Inflammatory macrophage treated with lipopolysaccharide for 4 hours (primary cell): ENCODE data around the gene SOX5.

Source experiments
- DNase-seq: peaks from one replicate; pipeline ENCODE4 v3.0.0-alpha.2; 2020

The SOX5 gene

GRCh38 chr12:23949348-23950209 lies at the start of gene SOX5:
TSS of gene SOX5 (minus strand) at chr12:23949670. CDS start at chr12:23949601, 69 bp downstream.
- DNase-seq = no peak

GRCh38 chr12:23987046-23987445 lies 37.6 kb upstream of the SOX5 start:
- no peak for DNase-seq

- no peak for DNase-seq
These were observed 31.4 kb upstream of the SOX5 start for GRCh38 chr12:23980826-23981225.

GRCh38 chr12:23964812-23965211 lies 15.3 kb upstream of the SOX5 start:
- no peak for DNase-seq

GRCh38 chr12:23959826-23960225 lies 10.4 kb upstream of the SOX5 start:
- no peak for DNase-seq

- DNase-seq = peak; percentile 15
These were observed 4.9 kb upstream of the SOX5 start for GRCh38 chr12:23954332-23954731.

GRCh38 chr12:23952071-23952470 lies 2.6 kb upstream of the SOX5 start:
- DNase-seq = no peak

- DNase-seq = no peak
These were observed 1.4 kb upstream of the SOX5 start for GRCh38 chr12:23950775-23951451.

GRCh38 chr12:23950210-23950774 lies 822 bp upstream of the SOX5 start:
- DNase-seq = no peak

- no peak for DNase-seq
These were observed 1.2 kb downstream of the SOX5 start for GRCh38 chr12:23948291-23948690.

GRCh38 chr12:23947395-23947794 lies 2.1 kb downstream of the SOX5 start:
- no peak for DNase-seq

GRCh38 chr12:23945249-23945648 lies 4.2 kb downstream of the SOX5 start:
- DNase-seq = no peak

- DNase-seq = no peak
These were observed 5.4 kb downstream of the SOX5 start for GRCh38 chr12:23944067-23944466.

- no peak for DNase-seq
These were observed 6.6 kb downstream of the SOX5 start for GRCh38 chr12:23942841-23943240.

- DNase-seq = no peak
These were observed 7.7 kb downstream of the SOX5 start for GRCh38 chr12:23941780-23942179.

GRCh38 chr12:23938422-23938821 lies 11.0 kb downstream of the SOX5 start:
- no peak for DNase-seq

GRCh38 chr12:23931176-23931575 lies 18.3 kb downstream of the SOX5 start:
- no peak for DNase-seq

GRCh38 chr12:23930599-23930998 lies 18.9 kb downstream of the SOX5 start:
- no peak for DNase-seq

- no peak for DNase-seq
These were observed 19.6 kb downstream of the SOX5 start for GRCh38 chr12:23929906-23930305.

GRCh38 chr12:23927907-23928306 lies 21.6 kb downstream of the SOX5 start:
- DNase-seq = no peak

GRCh38 chr12:23921099-23921856 lies 28.2 kb downstream of the SOX5 start:
- no peak for DNase-seq

GRCh38 chr12:23911574-23911973 lies 37.9 kb downstream of the SOX5 start:
- no peak for DNase-seq

GRCh38 chr12:23909551-23909950 lies 39.9 kb downstream of the SOX5 start:
- no peak for DNase-seq
